HG02938 (cell line): ENCODE measurements around the gene INTS12.

ENCODE experiments used
- ATAC-seq: cut with Tn5 transposase; IDR thresholded peaks from one replicate; pipeline ENCODE4 v1.9.1; 2021; ENCODE audit warnings: mild to moderate bottlenecking, moderate library complexity; ENCODE audit not compliant: unreplicated experiment

INTS12 gene

GRCh38 chr4:105686571-105686970, 21.9 kb downstream of the INTS12 start:
- no peak for ATAC-seq

DNA sequence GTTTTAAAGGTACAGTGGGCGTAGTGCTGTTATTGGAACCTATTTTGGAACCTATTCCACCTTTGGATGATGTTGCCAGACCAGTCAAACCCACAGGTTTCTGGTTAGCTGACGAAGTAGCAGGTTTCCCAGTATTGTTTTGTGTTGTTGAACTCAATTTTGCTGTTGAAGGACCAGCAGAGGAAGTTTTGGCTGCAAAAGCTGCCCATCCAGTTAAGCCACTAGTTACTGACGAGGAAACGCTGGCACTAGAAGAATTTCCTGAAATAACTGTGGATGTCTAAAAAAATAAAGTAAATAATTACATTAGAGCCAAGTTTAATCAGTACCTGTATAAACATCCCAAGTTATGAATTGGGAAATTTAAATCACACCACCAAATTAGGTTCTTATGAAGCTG, 25.5 kb downstream of the INTS12 start:
- no peak for ATAC-seq

DNA sequence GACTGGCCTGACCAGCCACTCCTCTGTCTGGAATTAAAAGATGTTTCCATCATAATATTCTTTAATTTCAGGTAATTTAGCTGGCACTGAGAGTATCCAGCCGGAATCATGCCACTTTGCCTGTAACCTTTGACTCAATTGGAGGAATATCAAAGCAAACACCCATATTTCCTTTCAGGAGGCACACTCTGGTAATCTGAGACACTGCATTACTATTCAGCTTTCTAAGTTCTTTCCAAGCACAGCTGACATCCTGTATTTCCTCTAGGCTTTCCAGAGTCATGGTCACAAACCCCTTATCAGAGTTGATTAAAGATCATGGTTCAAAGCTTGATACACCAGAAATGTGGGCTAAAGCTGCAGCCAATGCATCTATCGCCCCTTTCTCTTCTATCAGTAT, 29.3 kb downstream of the INTS12 start:
- no peak for ATAC-seq

GRCh38 chr4:105677709-105678108, 30.8 kb downstream of the INTS12 start:
- ATAC-seq = no peak

GRCh38 chr4:105674011-105674410, 34.5 kb downstream of the INTS12 start:
- no peak for ATAC-seq

DNA sequence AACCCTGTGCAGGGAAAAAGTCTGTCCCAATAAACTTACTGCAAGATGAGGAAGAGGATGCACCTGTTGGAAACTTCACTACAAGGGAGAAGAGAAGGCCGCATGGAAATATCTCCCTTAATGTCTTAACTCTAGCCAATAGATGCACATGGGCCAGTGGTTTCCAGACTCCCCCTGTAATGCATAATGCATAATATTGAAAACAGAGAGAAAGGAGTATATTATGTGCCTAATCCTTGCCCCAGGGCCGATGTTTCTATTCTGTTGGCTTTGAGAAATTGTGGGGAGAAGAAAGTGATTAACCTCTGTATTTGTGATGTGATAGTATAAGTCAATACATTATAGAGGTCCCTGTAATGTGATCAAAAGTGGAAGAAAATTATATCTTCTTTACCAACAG, 37.2 kb downstream of the INTS12 start:
- ATAC-seq = no peak

GRCh38 chr4:105670684-105671083, 37.8 kb downstream of the INTS12 start:
- no peak for ATAC-seq

DNA sequence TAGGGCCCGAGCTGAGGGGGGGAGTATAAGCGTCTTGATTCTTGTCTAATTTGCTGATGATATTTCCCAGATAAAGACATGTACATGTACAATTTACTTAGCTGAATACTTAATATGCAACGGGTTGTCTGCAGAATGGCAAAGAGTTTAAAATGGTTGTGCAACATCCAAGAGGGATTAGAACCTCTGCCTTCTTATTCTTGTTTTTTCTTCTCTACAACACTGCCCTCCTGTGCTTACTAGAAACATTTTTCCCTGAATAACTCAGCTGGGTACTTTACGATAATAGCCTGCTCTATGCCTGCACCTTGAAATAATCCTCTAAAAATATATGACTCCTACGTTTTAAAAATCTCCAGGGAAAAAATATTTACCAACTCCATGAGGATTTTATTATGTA, 41.8 kb downstream of the INTS12 start:
- ATAC-seq = no peak

GRCh38 chr4:105662935-105663675, 45.4 kb downstream of the INTS12 start:
- ATAC-seq = no peak

DNA sequence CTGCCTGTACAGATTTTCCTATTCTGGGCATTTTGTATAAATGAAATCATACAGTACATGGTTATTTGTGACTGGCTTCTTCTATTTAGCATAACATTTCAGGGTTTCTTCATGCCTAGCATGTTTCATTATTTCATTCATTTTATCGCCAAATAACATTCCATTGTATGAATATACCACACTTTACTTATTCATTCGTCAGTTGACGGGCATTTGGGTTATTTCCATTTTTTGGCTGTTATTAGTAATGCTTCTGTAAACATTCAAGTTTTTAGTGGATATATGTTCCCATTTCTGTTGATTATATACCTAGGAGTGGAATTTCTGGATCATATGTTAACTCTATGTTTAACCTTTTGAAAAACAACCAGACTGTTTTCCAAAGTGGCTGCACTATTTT, 47.5 kb downstream of the INTS12 start:
- ATAC-seq = no peak

DNA sequence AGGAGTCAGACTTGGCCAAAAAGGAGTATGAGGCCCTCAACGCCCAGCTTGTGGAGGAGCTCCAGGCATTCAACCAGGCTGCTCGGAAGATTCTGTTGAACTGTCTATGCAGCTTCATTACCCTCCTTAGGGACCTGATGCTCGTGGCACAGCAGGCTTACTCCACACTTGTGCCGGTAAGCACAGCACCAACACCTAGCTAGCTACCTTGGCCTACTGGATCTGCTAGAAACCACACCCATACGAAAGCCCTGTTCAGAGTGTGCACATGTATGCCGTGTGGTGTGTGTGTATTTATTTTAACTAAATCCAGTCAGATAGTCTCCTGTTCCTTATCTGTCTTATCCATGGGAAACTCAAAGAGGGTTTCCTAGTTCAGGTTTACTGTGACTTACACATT, 49.3 kb downstream of the INTS12 start:
- no peak for ATAC-seq

GRCh38 chr4:105657117-105657765, 51.2 kb downstream of the INTS12 start:
- no peak for ATAC-seq

GRCh38 chr4:105652286-105652888, 56.1 kb downstream of the INTS12 start:
- ATAC-seq = no peak

DNA sequence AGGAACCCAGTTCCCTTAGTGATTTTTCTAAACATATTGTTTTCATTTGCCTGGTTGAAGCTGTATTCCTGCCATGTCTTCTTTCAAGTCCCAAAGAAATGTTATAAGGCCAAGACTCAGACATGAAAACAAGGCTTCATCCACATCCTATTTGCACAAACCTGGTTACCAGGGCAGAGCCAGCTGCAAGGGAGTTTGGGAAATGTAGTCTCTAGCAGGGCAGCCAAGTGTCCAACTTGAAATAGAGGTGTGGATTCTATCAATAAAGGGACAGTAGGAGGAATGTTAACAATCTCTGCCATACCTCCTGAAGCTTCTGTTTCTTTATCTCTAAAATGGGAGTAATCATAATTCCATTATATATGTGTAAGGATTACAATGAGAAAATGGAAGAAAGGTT, 56.6 kb downstream of the INTS12 start:
- ATAC-seq = no peak

- ATAC-seq = no peak
Observed at GRCh38 chr4:105650190-105650589, 58.3 kb downstream of the INTS12 start.

DNA sequence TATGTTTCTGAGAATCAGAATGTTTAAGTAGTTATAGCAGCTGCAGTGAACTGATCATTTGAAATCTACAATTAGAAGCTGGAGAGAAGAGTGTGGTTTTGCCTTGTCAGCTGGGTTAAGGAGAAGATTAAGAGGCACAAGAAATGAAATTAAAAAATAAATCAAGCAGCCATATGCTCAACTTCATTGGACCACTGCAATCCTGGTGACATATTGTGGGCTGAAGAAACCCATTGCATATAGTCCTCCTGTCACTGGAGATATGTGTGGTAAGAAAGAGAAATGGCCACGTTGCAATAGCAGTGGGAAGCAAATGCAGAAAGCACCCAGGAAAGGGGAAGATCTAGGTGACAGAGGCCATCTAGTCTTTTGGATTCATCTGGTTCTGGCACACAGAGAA, 63.0 kb downstream of the INTS12 start:
- no peak for ATAC-seq

GRCh38 chr4:105644257-105644656, 64.2 kb downstream of the INTS12 start:
- no peak for ATAC-seq

GRCh38 chr4:105641845-105642244, 66.6 kb downstream of the INTS12 start:
- no peak for ATAC-seq

DNA sequence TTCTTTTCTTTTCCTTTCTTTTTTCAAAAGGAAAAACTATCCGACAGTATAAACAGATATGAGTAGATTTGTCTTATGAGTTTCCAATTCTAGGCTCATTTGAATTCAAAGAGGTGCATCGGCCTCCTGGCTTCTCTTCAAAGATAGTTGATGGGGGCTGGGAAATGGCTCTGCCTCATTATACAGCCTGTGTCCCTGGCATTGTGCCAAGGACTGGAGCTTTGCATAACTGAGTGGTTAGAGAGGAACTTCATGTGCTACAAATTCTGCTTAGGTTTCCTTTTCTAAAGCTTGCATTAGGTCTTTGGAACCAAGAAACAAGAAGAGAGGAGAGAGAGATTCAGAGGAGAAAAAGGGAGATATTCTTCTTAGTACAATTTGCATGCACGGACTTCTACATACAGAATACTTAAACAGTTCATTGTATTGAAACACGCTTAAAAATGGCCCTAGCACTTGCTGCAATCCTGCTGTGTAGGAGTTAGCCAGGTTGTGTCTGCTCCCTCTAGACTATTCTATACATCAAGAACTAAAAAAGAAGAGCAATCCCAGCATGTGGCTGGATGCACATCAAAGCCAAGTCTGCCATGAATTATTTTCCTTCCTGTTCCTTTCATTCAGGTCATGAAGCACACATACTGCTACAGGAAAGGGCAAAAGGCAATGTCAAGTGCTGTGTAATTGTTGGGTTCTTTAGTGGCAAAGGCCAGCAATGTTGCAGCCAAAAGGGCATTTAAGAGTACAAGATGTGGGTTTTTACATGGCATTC, 70.9 kb downstream of the INTS12 start:
- ATAC-seq = peak; percentile 88

DNA sequence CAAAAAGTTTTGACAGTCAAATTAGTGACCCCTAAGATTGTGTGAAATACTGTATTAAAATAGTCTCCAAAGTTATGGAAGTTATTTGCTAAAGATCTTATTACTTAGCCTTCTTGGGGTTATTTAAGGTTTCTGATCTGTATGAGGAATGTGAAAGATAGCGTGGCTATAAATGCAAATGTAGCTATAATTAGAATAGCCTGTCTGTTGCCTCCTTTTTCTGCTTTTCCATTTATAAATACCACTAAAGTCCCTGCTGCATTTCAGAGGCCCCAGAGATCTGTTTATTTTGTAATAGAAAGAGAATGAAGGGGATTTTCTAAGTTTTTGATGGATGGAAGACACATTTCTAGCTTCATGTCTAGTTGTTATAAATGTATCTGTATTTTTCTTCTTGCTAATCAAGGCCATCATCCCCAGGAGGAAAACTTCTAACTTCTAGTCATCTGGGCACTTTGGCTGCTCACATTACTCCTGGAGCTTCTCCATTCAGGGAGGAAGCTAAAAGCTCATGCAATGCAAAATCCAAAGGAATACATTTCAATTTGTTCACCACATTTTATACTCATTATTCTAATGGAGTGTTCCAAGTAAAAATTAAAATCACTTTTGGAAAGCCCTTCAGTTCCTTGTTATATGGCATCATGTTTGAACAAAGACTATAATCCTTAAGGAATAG, 73.9 kb downstream of the INTS12 start:
- ATAC-seq = no peak

DNA sequence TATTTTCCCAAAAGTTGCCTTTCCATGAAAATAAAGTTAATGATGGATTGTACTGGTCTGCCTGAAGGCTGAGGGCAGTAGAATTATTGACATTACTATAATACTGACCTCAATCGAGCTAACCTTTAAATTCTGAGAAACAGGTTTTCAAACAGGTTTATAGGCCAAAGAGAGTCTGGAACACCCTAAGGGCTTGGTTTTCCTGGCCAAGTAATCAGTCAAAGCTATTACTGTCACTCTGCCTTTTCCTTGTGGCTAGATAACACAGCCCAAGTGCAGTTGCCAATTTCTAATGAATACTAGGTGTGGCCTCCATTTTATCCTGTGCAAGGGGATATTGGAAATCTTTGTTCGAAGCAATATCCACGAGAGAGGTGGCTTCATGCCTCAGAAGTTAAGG, 75.2 kb downstream of the INTS12 start:
- no peak for ATAC-seq
